ENCODE measurements around the gene RBM20. TPM values are rescaled to one million over a fixed set of nuclear protein-coding genes. Genes with fewer than 3 reads are reported as not detected.
A peak's percentile ranks its signal among the peaks of the same experiment; 100 is the strongest.

Gene RBM20
- total and polyA plus RNA-seq, 2 experiments from 2014 or later, result 3.7 to 4.0 TPM

DNA sequence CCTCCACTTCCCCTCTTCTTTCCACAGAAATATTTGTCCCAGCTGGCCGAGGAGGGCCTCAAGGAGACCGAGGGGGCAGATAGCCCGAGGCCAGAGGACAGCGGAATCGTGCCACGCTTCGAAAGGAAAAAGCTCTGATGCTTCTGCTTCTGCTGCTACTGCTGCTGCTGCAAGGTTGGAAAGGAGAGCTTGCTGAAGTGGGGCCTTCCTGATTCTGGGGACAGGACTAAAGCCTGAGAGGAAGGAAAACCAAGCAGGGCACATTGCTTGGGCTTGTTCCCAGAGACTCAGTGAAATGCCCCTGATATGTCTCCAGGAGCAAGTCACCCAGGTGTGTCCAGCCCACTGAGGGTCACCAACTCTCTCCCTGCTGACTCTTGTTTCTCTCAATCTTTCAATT lies 191.7 kb downstream of the RBM20 start:
- WGBS (ENCODE audit: low lambda C conversion rate, missing lambda C conversion rate), result 76% methylated on average over 7 of the region's 7 CpGs
- Histone ChIP-seq H4K20me1 (ENCODE audit: insufficient read depth, poor library complexity, severe bottlenecking) (no peaks in the 10 kb centered on the region), H3K4me3 (no peak overlapping the region), H3K4me2 (peak overlapping the region; percentile 43), H3K4me1 (ENCODE audit: insufficient read depth) (peaks cover 66% of the 10 kb centered on the region), H3K27ac (peak overlapping the region; percentile 88), H3K9me3 (ENCODE audit: low read depth) (no peaks in the 10 kb centered on the region), H2AFZ (no peak overlapping the region), H3K9me2 (replicated peaks; ENCODE audit: insufficient read depth) (no peaks in the 10 kb centered on the region), H3K27me3 (no peaks in the 10 kb centered on the region), H3K79me2 (no peaks in the 10 kb centered on the region), H3K36me3 (replicated peaks; ENCODE audit: insufficient read depth, low read depth) (no peaks in the 10 kb centered on the region)
- DNase-seq (ENCODE audit: low spot score), result no peak
- TF ChIP-seq EZH2phosphoT487 (IDR thresholded peaks at IDR 0.05; ENCODE audit: low read depth, severe bottlenecking, unreplicated experiment) (no peak), EZH2 (IDR thresholded peaks at IDR 0.05; ENCODE audit: borderline replicate concordance) (no peak)
- TF ChIP-seq, protein P1, sequence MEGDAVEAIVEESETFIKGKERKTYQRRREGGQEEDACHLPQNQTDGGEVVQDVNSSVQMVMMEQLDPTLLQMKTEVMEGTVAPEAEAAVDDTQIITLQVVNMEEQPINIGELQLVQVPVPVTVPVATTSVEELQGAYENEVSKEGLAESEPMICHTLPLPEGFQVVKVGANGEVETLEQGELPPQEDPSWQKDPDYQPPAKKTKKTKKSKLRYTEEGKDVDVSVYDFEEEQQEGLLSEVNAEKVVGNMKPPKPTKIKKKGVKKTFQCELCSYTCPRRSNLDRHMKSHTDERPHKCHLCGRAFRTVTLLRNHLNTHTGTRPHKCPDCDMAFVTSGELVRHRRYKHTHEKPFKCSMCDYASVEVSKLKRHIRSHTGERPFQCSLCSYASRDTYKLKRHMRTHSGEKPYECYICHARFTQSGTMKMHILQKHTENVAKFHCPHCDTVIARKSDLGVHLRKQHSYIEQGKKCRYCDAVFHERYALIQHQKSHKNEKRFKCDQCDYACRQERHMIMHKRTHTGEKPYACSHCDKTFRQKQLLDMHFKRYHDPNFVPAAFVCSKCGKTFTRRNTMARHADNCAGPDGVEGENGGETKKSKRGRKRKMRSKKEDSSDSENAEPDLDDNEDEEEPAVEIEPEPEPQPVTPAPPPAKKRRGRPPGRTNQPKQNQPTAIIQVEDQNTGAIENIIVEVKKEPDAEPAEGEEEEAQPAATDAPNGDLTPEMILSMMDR (IDR thresholded peaks at IDR 0.05; ENCODE audit: poor library complexity), result no peak

DNA sequence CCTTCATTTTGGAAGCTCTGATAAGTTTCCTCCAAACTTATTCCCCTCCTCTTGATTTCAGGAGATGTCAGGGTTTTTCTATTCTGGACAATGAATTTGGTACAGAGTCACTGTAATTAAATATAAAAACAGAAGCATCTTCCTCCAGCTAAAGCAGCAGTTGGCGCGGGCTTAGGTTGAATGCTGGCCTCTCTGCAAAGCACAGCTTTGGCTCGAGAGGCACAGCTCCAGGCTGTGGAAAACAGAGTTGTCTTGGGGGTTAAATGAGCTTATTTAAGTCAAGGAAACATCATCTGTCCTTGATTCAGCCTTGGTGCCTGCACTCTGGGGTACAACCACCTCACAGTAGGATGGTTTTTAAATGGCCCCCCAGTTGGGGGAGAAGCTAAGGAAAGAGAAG lies 192.6 kb downstream of the RBM20 start:
- Histone ChIP-seq H3K79me2 (no peaks in the 10 kb centered on the region), H3K27me3 (no peaks in the 10 kb centered on the region), H3K9me2 (replicated peaks; ENCODE audit: insufficient read depth) (no peaks in the 10 kb centered on the region), H3K27ac (peak overlapping the region; percentile 88), H3K4me2 (peak overlapping the region; percentile 43), H3K9me3 (ENCODE audit: low read depth) (no peaks in the 10 kb centered on the region), H3K4me1 (ENCODE audit: insufficient read depth) (peaks cover 68% of the 10 kb centered on the region), H2AFZ (no peak overlapping the region), H3K4me3 (no peak overlapping the region), H3K36me3 (replicated peaks; ENCODE audit: insufficient read depth, low read depth) (no peaks in the 10 kb centered on the region), H4K20me1 (ENCODE audit: insufficient read depth, poor library complexity, severe bottlenecking) (no peaks in the 10 kb centered on the region)
- 80% methylated on average over 3 of the region's 3 CpGs for WGBS (ENCODE audit: low lambda C conversion rate, missing lambda C conversion rate)
- TF ChIP-seq EZH2phosphoT487 (IDR thresholded peaks at IDR 0.05; ENCODE audit: low read depth, severe bottlenecking, unreplicated experiment) (no peak), EZH2 (IDR thresholded peaks at IDR 0.05; ENCODE audit: borderline replicate concordance) (no peak)
- TF ChIP-seq, protein P1 (IDR thresholded peaks at IDR 0.05; ENCODE audit: poor library complexity), result no peak
- DNase-seq (ENCODE audit: low spot score), result no peak

DNA sequence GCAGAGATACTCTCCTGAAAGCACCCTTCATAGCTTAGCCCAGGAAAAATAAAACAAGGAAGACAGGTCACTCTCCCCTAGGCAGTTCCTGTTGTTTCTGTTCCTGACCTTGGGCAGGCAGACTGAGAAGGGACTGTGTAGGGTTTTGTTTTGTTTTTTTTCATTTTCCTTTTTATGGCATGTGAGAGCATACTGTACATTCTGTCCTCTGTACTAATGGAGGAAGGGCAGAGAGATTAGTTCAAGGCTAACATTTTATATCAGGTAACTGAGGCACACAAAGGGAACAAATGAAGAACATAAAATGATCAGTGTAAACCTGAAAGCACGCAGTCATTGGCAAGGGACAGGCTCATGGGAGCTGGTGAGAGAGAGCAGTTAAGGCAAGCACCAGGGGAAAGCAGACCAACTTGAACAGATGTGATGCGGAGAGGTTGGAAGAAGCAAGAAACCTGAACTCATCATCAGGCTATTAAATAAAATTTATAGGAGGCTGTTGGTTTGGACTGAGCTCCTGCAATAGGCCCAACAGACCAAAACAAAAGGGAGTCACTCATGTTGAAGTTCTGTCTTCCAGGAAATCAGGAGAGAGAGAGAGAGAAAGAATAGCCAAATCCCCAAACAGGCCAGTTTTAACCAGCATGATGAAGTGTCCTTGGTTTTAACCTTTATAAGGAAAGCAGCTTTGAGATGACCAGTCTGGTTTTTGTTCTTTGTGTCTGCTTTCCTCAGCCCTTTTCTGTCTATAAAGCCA lies 193.5 kb downstream of the RBM20 start:
- H3K27ac ChIP-seq, result peak overlapping the region; percentile 88
- H3K79me2 ChIP-seq, result no peaks in the 10 kb centered on the region
- no peak overlapping the region for H3K4me3 ChIP-seq
- no peaks in the 10 kb centered on the region for H3K36me3 ChIP-seq (replicated peaks; ENCODE audit: insufficient read depth, low read depth)
- no peaks in the 10 kb centered on the region for H4K20me1 ChIP-seq (ENCODE audit: insufficient read depth, poor library complexity, severe bottlenecking)
- peaks cover 73% of the 10 kb centered on the region for H3K4me1 ChIP-seq (ENCODE audit: insufficient read depth)
- H2AFZ ChIP-seq, result peak overlapping the region; percentile 2
- 71% methylated on average over 2 of the region's 2 CpGs for WGBS (ENCODE audit: low lambda C conversion rate, missing lambda C conversion rate)
- TF ChIP-seq EZH2phosphoT487 (IDR thresholded peaks at IDR 0.05; ENCODE audit: low read depth, severe bottlenecking, unreplicated experiment), result no peak
- no peak for TF ChIP-seq EZH2 (IDR thresholded peaks at IDR 0.05; ENCODE audit: borderline replicate concordance)
- TF ChIP-seq, protein P1 (IDR thresholded peaks at IDR 0.05; ENCODE audit: poor library complexity), result no peak
- no peaks in the 10 kb centered on the region for H3K9me3 ChIP-seq (ENCODE audit: low read depth)
- no peaks in the 10 kb centered on the region for H3K27me3 ChIP-seq
- no peaks in the 10 kb centered on the region for H3K9me2 ChIP-seq (replicated peaks; ENCODE audit: insufficient read depth)
- no peak for DNase-seq (ENCODE audit: low spot score)
- H3K4me2 ChIP-seq, result peak overlapping the region; percentile 43

Data from hepatocyte (in vitro differentiated cells).